HEK293 (cell line): ENCODE data around the gene TET1.
"Not testable (repeated sequence)": the region's sequence is repeated elsewhere in the genome, so short reads cannot be mapped to it uniquely, and the experiment has no call there.

Experiments
- CTCF ChIA-PET: fragments of 350-600 bp; formaldehyde crosslinking; extraction: SDS; loops from one replicate; lab custom pipeline; 2021; ENCODE audit warnings: antibody characterized with exemption; lab: Yijun Ruan, JAX
- POLR2A ChIA-PET: fragments of 300-600 bp; formaldehyde crosslinking; extraction: SDS; loops from one replicate; lab custom pipeline; 2020; ENCODE audit warnings: antibody characterized with exemption, inconsistent platforms; lab: Yijun Ruan, JAX
- H3K27ac ChIP-seq: fragments of 200-500 bp; sonication (Bioruptor generic); 2 replicates; pipeline ENCODE4 v1.5.1; 2014; ENCODE audit warnings: low read depth, low read length, control low read depth, inconsistent platforms; ENCODE audit errors: extremely low read depth
- H3K36me3 ChIP-seq, 2 experiments: fragments of 200-500 bp in 1 of 2; sonication (Bioruptor generic) in 1 of 2; 1 replicate in 1 of 2; 2 replicates in 1 of 2; pipeline ENCODE4 v1.5.1; 2014 to 2017; ENCODE audit warnings: inconsistent platforms in 2 of 2, low read length in 2 of 2; ENCODE audit not compliant: control insufficient read depth in 2 of 2, insufficient read depth in 1 of 2
- H3K4me1 ChIP-seq: fragments of 200-500 bp; sonication (Bioruptor generic); 2 replicates; pipeline ENCODE4 v1.5.1; 2014; ENCODE audit warnings: mild to moderate bottlenecking, low read length, inconsistent platforms; ENCODE audit not compliant: control insufficient read depth, insufficient read depth
- H3K4me3 ChIP-seq: 2 replicates; pipeline ENCODE4 v1.5.1; 2011; ENCODE audit warnings: low read depth, mild to moderate bottlenecking, control low read depth, low read length, moderate library complexity
- H3K9me3 ChIP-seq: fragments of 200-500 bp; sonication (Bioruptor generic); 2 replicates; pipeline ENCODE4 v1.5.1; 2014; ENCODE audit warnings: low read depth, low read length, inconsistent platforms; ENCODE audit not compliant: control insufficient read depth, insufficient read depth
- ATF2 ChIP-seq: fragments of 450-650 bp; formaldehyde crosslinking; IDR thresholded peaks from 2 replicates; pipeline ENCODE4 v1.5.1; 2016; ENCODE audit warnings: missing biosample characterization, missing genetic modification characterization, low read depth
- CTCF ChIP-seq: fragments of 450-650 bp; formaldehyde crosslinking; IDR thresholded peaks from 2 replicates; pipeline ENCODE4 v1.5.1; 2016; ENCODE audit warnings: missing biosample characterization, missing genetic modification characterization
- HIC1 ChIP-seq: fragments of 450-650 bp; formaldehyde crosslinking; IDR thresholded peaks from 2 replicates; pipeline ENCODE4 v1.5.1; 2016; ENCODE audit warnings: missing biosample characterization, missing genetic modification characterization
- PRDM10 ChIP-seq: fragments of 450-650 bp; formaldehyde crosslinking; IDR thresholded peaks from 2 replicates; pipeline ENCODE4 v1.5.1; 2016; ENCODE audit warnings: missing biosample characterization, missing genetic modification characterization
- ZNF600 ChIP-seq: fragments of 450-650 bp; formaldehyde crosslinking; IDR thresholded peaks from 2 replicates; pipeline ENCODE4 v1.5.1; 2016; ENCODE audit warnings: missing biosample characterization, missing genetic modification characterization
- ZNF610 ChIP-seq: fragments of 450-650 bp; formaldehyde crosslinking; IDR thresholded peaks from 2 replicates; pipeline ENCODE4 v1.5.1; 2016; ENCODE audit warnings: missing biosample characterization, missing genetic modification characterization, borderline replicate concordance
- ZNF677 ChIP-seq: fragments of 450-650 bp; IDR thresholded peaks from 2 replicates; pipeline ENCODE4 v1.5.0; 2018; ENCODE audit warnings: missing biosample characterization, mild to moderate bottlenecking, missing genetic modification characterization, moderate library complexity
- ZSCAN4 ChIP-seq: fragments of 450-650 bp; formaldehyde crosslinking; IDR thresholded peaks from 2 replicates; pipeline ENCODE4 v1.5.1; 2017; ENCODE audit warnings: missing biosample characterization, missing genetic modification characterization

Gene TET1

GRCh38 chr10:68576118-68576517 is 16.0 kb downstream of the TET1 start:
- Histone ChIP-seq H3K36me3 (peaks cover 6 to 27% of the 10 kb centered on the region in 2 experiments; a peak in 2 of 3 replicates), H3K4me1 (no peaks in the 10 kb centered on the region), H3K27ac (no peak overlapping the region), H3K9me3 (no peaks in the 10 kb centered on the region), H3K4me3 (no peak overlapping the region)
- CTCF ChIA-PET, result interaction anchor here (0.7 to 0.8 kb wide), 2 partner anchors 9 to 71 kb away, joined by 3 read pairs; no protein-coding TSS in a partner anchor
- POLR2A ChIA-PET, result no interaction called here
- TF ChIP-seq HIC1 (tag by site-specific recombination) (no peak), CTCF (tag by site-specific recombination) (peak; percentile 47; the same call in 1 of the 2 replicates), ZNF610 (tag by site-specific recombination) (no peak), ZSCAN4 (tag by site-specific recombination) (no peak)

- no peak for TF ChIP-seq ZNF677 (tag by site-specific recombination)
- peak; percentile 91 for TF ChIP-seq PRDM10 (tag by site-specific recombination)
- TF ChIP-seq ATF2 (tag by site-specific recombination), result peak; percentile 75
- TF ChIP-seq ZNF600, result 0 out of 2 replicates have a peak, but pooled peaks have one; percentile 23
- Histone ChIP-seq H3K27ac (no peak overlapping the region), H3K4me3 (no peak overlapping the region), H3K4me1 (no peaks in the 10 kb centered on the region), H3K9me3 (no peaks in the 10 kb centered on the region), H3K36me3 (peaks cover 10 to 15% of the 10 kb centered on the region in 2 experiments; a peak in 2 of 3 replicates)
- POLR2A ChIA-PET, result no interaction called here
- CTCF ChIA-PET, result interaction anchor here (0.7 to 1.3 kb wide), 3 partner anchors 10 to 320 kb away, joined by 3 read pairs; no protein-coding TSS in a partner anchor
Measured at GRCh38 chr10:68578974-68579373, 18.8 kb downstream of the TET1 start.

GRCh38 chr10:68584187-68584586 is 24.1 kb downstream of the TET1 start:
- H3K9me3 ChIP-seq, POLR2A ChIA-PET, CTCF ChIA-PET, H3K36me3 ChIP-seq, H3K4me1 ChIP-seq, H3K4me3 ChIP-seq, H3K27ac ChIP-seq: not testable (repeated sequence)
